ACHN (cell line): ENCODE measurements around the gene SLC26A1.

ENCODE experiments used
- DNase-seq: peaks from one replicate; pipeline ENCODE4 v3.0.0-alpha.2; 2015
- in situ Hi-C: cut with HindIII; loops from 2 replicates; pipeline ENCODE4 v1.10.0; 2017; ENCODE audit warnings: low sequenced_read_pairs, low pct_ligation_motif_present, low pct_unique_long_range_greater_than_20kb

The SLC26A1 gene

DNA sequence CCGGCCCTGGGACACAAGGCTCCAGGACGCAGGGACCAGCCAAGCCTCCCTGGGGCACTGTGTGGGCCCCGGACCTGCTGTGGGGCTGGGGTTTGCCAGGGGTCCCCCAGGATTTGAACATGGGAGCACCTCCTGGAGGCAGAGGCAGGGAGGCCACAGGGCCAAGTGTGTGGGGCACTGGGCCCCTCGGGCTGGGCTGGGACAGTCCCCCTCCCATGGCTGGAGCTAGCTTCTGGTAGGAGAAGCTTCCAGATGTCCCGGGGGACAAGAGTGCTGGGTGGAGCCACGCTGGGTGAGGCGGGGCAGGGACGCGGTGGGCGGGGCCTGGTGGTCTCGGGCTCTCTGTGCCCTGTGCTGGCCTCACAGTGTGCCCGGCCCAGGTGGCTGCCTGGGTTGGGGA is 36.8 kb upstream of the SLC26A1 start:
- in situ Hi-C loops: no loop called here
- DNase-seq: no peak

DNA sequence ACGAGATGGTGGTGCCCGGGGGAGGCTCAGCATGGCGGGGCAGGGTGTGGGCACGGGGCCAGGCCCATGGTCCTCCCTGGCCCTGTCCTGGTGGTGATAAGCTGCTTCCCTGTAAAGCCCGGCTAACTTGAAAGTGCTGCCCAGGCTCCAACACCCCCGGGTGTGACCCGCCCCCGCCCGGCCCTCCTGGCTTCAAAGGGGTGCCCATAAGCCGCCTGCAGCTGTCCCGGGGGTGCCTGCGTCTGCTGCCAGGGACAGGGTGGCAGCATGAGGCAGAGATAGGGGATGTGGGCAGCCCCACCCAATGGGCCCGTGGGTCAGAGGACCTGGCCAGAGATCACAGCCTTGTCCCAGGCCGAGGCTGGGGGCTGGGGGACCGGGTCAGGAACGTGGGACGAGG is 36.3 kb upstream of the SLC26A1 start:
- in situ Hi-C loops: no loop called here

DNA sequence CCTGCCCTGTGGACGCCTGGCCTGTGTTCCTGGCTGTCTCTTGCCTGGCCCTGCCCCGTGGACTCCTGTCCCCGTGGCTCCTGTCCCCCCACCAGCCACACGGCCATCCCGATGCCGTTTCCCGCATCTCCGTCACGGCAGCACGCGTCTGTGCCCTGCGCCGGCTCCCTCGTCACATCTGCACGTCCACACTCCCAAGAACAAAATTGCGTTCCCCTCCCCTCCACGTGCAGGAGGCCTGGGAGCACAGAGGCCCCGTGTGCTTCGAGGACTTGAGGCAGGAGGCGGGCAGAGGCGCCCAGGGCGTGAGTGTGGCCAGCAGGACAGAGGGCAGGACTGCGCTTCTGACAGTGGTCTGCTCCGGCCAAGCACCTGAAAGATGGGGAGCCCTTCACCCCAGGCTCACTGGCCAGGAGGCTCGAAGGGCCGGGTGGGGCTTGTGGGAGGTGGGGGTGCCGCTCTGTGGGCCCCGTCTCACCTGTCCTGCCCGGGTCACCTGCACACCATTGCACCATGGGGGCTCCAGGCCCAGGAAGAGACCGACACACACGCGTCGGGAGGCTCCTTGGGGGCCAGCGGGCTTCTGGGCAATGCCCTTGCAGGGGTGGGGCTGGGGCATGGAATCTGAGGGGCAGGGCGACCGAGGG is 35.5 kb upstream of the SLC26A1 start:
- DNase-seq: no peak
- in situ Hi-C loops: no loop called here

More for the DNA sequence above, 36.3 kb upstream of the SLC26A1 start:
- DNase-seq: no peak

DNA sequence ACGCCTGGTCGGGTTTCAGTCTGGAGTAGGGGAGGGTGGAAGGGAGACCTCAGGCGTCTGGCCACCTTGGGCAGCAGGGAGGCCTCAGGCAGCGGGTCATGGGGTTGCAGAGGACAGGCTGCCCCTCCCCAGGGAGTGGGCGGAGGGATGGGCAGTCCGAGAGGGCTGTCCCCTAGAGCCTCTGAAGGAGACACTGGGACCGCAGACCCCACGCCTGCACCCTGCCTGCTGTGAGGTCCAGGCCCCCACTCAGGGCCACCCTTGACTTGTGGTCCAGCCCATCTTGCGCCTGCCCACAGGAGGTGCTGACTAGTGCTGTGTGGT is 34.7 kb upstream of the SLC26A1 start:
- DNase-seq: no peak
- in situ Hi-C loops: no loop called here

DNA sequence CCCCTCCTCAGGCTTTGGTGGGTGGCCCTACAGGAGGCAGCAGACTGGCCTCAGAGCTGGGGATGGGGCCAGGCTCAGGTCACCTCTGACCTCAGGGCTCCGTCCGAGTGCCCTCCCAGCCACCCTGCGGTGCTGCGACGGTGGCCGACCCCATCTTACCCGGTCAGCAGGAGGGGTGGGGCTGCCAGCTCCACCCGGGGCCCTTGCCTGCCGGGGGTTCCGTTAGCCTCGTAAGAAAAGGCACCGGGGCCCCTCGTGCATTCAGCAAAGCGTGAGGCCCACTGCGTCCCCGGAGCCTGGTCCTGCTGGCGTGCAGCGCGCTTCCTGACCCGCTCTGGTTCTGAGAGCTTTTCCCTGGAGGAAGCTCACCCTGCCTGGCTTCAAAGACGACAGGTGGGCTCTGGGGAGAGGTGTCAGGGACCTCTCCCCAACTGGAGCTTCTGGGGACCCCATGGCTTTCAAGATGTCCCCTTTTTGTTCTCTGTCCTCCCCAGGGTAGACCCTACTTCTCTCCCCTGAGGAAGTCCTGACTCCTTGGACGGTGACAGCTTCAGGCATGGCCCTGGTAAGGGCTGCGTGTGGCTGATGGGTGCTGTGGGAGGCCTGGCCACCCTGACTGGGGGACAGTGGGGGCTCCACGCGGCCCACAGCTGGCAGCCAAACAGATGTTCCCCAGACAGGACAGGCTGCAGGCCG is 34.2 kb upstream of the SLC26A1 start:
- DNase-seq: no peak
- in situ Hi-C loops: no loop called here

DNA sequence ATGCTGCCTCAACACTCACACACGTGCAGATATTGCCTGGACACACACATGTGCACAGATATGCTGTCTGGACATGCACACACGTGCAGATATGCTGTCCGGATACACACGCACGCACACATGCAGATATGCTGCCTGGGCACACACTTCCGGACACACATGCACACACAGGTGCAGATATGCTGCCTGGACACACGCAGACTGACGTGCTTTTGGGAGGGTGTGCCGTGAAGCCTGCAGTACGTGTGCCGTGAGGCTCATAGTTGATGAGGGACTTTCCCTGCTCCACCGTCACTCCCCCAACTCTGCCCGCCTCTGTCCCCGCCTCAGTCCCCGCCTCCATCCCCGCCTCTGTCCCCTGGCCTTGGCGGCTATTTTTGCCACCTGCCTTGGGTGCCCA is 32.9 kb upstream of the SLC26A1 start:
- peak; percentile 34 for DNase-seq
- in situ Hi-C loops: no loop called here

DNA sequence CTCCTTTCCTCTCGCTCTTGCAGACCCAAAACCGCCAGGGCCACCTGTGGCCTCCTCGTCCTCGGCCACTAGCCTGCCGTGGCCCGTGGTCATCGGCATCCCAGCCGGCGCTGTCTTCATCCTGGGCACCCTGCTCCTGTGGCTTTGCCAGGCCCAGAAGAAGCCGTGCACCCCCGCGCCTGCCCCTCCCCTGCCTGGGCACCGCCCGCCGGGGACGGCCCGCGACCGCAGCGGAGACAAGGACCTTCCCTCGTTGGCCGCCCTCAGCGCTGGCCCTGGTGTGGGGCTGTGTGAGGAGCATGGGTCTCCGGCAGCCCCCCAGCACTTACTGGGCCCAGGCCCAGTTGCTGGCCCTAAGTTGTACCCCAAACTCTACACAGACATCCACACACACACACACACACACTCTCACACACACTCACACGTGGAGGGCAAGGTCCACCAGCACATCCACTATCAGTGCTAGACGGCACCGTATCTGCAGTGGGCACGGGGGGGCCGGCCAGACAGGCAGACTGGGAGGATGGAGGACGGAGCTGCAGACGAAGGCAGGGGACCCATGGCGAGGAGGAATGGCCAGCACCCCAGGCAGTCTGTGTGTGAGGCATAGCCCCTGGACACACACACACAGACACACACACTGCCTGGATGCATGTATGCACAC is 31.8 kb upstream of the SLC26A1 start:
- in situ Hi-C loops: no loop called here

DNA sequence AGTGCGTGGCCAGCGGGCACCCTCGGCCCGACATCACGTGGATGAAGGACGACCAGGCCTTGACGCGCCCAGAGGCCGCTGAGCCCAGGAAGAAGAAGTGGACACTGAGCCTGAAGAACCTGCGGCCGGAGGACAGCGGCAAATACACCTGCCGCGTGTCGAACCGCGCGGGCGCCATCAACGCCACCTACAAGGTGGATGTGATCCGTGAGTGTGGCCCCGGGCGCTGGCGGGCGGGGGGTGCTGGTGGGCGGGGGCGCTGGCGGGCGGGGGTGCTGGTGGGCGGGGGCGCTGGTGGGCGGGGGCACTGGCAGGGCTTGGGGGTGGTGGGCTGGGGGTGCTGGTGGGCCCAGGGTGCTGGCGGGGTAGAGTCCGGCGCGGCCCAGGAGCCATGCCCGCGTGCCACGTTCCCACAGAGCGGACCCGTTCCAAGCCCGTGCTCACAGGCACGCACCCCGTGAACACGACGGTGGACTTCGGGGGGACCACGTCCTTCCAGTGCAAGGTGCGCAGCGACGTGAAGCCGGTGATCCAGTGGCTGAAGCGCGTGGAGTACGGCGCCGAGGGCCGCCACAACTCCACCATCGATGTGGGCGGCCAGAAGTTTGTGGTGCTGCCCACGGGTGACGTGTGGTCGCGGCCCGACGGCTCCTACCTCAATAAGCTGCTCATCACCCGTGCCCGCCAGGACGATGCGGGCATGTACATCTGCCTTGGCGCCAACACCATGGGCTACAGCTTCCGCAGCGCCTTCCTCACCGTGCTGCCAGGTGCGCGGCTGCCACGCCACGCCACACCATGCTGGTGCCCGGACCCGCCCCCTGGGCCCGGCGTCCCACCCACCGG is 30.9 kb upstream of the SLC26A1 start:
- in situ Hi-C loops: no loop called here
- no peak for DNase-seq

More for the DNA sequence above, 31.8 kb upstream of the SLC26A1 start:
- DNase-seq: no peak

DNA sequence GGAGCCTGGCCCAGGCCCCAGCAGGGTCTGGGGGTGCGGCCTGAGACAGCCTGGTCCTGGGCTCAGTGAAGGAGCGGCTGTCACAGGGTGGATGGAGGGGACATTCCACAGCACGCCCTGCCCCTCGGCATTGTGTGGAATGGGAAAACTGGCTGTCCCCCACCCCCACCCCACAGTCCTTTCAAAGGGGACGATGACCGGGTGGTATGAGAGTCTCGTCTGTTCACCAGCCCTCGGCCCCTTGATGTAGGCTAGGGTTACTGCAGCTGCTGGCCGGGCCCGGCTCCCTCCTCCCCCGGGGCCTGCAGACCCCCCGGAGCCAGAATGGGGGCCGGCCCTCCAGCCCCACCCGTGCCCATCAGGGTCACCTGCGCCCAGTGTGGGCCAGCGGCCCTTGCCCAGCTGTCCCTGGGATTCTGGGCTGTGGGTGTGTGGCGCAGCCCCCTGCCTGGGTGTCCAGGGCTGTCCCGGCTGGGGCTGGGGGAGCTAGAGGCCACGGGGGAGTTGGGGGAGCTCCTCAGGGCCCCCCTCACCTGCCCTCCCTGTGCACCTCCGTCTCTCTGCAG is 30.0 kb upstream of the SLC26A1 start:
- in situ Hi-C loops: no loop called here
- no peak for DNase-seq

DNA sequence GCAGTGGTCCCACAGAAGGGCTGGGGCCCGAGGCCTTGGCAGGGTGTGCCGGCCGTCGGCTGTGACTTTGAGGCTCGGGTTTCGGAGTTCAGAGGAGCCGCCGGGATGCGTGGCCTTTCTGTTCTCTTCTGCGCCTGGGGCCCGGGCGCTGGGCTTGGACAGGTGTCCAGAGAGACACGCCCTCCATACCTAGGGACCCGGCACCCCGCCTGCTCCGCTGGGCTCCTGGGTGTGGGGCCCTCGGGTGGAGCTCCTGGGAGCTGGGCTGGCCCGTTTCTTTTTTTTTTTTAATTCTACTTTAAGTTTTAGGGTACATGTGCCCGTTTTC is 29.5 kb upstream of the SLC26A1 start:
- in situ Hi-C loops: no loop called here

DNA sequence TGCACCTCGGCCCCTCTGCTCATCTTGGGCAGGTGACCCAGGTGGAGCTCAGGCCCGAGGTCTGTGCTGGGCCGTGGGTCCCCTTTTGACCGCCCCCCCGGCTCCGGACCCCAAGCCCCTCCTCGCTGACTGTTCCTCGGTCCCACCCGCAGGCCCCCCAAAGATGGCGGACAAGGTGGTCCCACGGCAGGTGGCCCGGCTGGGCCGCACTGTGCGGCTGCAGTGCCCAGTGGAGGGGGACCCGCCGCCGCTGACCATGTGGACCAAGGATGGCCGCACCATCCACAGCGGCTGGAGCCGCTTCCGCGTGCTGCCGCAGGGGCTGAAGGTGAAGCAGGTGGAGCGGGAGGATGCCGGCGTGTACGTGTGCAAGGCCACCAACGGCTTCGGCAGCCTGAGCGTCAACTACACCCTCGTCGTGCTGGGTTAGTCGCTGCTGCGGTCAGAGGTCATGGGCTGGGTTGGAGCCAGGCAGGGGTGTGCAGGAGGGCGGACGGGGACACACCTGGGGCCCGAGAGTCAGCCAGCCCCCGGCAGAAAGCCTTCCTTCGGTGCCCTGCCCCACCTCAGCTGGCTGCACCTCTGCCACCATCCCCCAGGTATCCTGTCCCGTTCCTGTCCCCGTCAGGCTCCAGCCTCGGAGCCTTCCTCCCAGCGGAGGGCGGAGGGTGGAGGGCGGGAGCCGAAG is 29.0 kb upstream of the SLC26A1 start:
- in situ Hi-C loops: no loop called here
- DNase-seq: no peak

More for the DNA sequence above, 29.5 kb upstream of the SLC26A1 start:
- no peak for DNase-seq

DNA sequence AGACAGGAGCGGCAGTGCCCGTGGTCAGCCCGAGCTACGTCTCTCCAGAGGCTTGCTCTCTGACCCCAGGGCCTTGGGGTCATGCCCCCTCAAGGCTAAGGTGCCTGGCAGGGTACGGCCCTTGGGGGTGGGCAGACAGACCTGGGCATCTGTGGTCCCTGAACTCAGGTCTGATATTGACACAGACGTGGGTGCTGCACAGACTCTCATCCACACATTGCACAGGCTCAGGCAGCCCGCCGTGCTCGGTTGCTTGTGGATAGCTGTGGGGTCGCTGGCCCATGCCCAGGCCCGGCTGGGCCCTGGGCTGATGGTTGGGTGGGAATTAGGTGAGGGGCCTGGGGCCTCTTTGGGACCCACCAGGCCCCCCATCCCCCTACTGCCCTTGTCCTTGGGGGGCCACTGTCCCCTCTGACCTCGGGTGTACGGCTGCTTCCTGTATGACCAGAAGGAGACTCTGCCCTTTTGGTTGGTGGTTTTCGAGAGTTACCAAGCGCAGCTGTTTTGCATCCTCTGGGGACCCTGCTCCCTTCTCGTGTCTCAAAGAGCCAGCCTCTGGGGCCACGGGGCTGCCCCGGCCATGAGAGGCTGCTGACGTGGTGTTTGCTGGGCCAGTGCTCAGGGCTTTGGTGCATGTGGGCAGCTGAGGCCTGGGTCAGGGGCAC is 28.3 kb upstream of the SLC26A1 start:
- no peak for DNase-seq
- in situ Hi-C loops: no loop called here

DNA sequence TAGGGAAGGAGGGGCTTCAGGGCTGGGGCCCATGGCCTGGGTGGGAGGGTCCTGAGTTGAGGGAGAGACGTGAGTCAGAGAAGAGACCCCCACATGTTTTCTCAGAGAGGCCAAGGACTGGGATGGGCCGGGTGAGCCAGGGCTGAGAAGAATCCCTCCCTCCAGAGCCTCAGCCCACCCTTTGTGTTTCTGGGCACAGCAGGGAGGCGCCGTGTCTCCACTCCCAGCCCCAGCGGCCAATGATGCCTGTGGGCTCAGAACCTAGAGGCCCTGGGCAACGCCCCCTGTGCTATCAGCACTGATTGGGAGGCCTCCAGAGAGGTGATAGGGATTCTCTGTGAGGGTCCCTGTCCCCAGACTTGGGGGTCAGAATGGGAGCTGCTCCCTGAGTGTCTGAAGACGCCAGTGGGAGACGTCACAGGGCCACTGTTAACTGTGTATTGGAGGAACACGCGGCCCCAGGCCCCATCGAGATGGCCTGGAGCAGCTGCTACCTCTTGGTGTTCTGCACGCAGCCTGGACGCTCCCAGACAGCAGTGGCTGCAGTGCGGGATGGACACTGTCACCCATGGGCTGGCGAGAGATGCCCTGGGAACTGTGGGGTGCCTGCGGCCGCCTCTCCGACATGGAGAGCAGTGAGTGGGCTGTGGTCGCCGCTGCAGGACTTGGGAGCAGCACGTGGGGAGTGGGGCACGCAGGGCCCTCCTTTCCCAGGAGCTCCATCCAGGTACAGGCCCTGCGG is 26.7 kb upstream of the SLC26A1 start:
- DNase-seq: no peak
- in situ Hi-C loops: no loop called here

DNA sequence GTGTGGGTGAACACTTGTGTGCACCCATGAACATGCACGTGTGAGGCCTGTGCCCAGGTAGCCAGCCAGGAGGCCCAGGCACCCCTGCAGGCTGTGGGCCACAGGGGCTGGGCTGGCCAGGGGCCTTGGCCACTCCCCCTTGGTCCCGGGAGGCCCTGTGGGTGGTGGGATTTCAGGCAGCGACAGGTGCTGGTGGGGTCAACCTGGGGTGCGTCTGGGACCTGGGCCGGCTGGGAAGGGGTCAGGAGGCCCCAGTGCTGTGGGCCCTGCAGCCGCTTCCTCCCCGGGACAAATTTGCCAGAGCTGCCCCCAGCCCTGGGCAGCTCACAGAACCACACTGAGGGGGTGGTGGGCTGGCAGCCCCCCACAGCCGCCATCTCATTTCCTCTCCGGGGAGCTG is 26.1 kb upstream of the SLC26A1 start:
- in situ Hi-C loops: no loop called here

DNA sequence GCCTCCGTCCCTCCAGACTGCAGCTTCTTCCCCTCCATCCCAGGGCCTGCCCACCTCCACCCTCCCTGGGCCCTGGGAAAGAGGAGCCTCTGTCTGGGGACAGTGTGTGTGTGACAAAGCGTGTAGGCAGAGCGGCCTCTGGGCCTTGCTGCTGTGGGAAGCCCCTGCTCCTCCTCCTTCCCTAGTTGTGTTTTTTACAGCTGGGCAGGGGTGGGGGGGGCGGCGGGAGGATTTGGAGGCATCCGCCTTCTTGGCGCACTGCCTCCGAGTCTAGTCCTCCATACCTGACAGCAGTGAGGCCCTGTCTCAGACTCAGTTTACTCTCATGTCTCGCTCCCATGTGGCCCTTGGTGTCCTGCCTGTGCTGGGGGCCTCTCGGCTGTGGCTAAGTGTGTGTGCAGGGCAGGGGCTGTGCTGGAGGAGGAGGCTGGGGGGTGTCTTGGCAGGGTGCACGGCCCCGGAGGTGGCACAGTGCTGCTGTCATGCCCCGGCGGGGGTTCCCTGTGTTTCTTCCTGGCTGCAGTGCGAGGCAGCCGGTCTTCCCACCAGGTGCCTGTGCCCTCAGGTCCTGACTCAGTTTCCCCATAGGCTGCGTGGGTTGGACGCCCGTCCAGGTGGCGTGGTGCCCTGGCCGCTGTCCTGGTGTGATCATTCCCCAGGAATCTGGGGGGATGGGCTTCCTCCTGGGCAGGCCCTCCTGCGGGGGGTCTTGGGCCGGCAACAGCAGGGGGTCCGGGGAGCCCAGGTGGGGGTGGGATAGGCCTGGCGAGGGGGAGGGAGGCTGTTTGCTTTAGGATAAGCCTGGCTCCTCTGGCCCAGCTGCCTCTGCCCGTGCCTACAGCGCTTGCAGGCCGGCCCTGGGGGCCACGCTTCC is 25.2 kb upstream of the SLC26A1 start:
- no peak for DNase-seq
- in situ Hi-C loops: no loop called here

More for the DNA sequence above, 26.1 kb upstream of the SLC26A1 start:
- DNase-seq: no peak

DNA sequence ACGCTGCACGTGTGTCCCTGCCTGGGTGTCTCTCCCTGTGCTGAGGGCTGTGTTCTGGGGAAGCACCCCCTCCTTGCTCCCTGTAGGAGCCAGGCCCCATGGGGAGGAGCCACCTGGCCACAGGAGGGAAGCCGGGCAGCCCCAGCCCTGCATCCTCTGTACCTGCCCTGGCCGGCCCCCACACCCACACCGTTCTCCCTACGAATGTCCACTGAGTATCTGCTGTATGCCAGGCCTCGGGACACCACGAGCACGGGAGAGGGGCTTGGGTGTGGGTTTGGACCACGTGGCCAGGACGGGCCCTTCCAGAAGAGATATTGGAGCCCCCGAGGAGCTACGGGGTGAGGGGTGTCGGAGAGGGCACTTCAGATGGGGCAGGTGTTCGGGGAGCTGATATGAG is 24.5 kb upstream of the SLC26A1 start:
- DNase-seq: no peak
- in situ Hi-C loops: no loop called here
